Stromal cell of bone marrow (primary cell): Measurements from ENCODE around the gene HEPACAM2.
A peak's percentile ranks its signal among the peaks of the same experiment; 100 is the strongest.

ENCODE experiments used
- DNase-seq: peaks from one replicate; pipeline ENCODE4 v3.0.0-alpha.2; 2012; ENCODE audit warnings: low read depth

Gene HEPACAM2

DNA sequence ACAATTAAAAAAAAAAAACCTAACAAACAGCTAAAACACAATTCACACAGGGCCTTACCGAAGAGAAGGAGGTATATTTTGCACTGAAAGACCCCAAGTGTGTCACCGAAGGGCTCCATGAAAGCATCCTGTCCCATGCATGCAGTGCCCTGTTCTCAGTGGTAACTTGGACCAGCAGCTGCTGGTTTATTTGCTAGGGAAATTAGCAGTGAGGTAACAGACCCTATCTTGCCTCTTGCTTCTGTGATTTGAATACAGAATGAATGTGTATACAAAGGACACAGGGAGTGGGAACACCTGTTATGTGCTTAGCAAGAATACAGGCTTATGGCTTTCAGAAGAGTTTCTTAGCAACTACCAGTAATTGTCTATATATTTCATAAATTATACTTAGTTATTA lies at the start of gene HEPACAM2:
Gene HEPACAM2 (minus strand): TSS at position 160 of the 400 bp plus-strand sequence.
- DNase-seq, result no peak

DNA sequence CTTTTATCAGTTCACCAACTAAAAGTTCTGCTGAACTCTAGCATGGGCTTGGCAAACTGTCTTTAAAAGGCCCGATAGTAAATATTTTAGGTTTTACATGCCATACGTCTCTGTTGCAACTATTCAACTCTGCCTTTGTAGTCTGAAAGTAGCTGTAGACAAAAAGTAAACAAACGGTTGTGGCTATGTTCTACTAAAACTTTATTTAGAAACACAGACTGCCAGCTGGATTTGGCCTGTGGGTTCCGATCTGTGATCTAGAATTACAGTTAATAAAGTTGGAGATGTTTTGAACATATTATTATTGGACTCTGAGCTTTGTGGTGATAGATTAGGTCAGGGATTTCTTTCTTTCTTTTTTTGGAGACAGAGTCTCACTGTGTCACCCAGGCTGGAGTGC lies 39.0 kb upstream of the HEPACAM2 start:
- no peak for DNase-seq

DNA sequence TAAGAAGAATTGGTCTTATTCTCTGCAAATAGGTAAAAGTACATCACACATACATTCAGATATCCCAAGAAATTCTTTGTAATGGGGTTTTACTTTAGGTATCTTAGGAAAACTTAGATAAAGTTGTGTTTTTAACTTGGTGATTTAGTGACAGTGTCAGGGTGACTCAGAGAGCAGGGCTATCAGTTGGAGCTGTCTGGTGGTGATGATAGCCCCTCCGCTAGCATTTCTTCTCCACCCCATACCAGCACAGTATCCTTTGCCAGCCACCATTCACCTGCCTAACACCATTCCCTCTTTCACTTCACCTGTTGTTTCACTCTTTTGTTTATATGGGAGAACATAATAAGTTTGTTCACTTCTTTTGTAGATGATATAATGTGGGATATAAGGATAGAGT lies 36.3 kb upstream of the HEPACAM2 start:
- DNase-seq, result no peak

DNA sequence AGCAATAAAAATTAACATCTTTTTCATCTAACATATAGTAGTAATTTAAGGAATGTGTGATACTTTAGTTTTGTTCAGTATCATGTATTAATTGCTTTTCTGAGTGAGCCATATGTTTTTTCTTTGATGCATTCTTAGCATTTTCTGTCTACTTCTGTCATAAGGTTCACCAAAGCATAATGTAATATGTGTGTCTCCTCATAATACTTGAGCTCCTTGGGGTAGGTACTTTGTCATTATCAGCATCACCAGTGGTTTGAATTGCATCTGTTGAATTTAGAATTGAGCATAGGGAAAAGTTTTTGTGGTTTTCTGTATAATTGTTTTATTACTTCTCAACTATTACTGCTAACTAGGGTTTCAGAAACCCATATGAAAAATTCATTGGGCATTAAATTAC lies 32.4 kb upstream of the HEPACAM2 start:
- no peak for DNase-seq

DNA sequence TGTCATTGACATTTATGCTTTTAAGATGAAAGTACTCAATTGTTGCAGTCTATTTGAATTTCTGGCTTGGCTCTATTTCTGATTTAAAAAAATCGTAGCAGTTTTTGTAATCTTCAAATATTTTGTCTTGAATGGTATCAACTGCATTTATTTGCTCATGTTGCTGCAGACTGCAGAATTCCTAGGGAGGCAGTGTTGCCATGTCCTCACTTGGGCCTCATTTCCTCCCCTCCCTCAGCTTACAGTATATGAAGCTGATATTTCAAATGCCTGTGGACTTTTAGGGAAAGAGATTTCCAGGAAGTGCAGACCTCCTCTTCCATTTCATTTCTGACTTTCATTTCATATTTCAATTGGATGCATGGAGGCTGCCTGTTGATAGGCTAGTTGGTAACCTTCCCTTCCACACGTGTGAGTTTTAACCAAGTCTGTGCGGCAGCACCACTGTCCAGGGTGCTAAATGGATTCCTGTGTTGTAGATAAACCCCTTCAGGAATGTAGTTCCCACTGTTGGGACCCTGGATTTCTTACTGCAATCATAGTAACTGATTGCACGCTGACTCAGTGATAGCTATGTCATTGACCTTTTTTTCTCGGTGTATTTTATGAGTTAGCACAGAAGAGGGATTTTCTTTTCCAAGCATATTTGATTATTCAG lies 23.4 kb upstream of the HEPACAM2 start:
- no peak for DNase-seq

DNA sequence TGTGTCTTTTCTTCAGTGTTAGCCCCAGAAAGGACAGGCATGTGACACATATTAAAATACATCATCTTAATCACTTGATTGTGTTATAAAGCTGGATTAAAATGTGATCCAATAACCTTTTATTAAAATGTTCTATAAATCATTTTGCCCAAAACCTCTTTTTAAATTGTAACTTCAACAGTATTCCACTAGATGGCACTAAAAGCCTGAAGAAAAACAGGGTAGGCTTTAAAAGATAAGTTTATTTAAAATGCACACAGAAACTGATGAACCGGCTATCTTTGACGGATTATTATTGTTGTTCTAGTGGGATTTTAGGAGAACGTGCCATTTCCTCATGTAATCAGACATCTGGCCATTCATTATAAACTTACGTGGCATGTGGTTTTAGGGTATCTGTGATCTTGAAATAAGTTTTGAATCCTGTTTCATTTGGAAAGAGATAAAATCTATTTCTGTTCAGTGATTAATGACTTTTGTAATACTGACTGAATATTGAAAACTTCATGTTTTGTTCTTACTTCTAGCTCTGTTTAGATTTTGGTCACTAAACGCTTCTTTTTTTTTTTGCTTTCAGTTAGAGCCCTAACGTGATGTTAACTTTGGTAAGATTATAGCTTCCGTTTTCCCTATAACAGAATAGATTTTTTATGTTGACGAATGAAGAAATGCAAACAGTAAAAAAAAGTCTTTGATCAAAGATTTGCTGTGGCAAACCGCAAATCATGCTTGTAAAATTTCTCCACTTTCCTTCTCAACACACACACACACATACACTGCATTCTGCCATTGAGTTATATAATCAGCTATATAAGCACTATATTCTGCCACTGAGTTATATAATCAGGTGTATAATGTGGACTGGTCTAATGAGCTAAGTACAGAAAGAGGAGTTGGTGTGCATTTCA lies 19.5 kb upstream of the HEPACAM2 start:
- DNase-seq, result peak; percentile 12

DNA sequence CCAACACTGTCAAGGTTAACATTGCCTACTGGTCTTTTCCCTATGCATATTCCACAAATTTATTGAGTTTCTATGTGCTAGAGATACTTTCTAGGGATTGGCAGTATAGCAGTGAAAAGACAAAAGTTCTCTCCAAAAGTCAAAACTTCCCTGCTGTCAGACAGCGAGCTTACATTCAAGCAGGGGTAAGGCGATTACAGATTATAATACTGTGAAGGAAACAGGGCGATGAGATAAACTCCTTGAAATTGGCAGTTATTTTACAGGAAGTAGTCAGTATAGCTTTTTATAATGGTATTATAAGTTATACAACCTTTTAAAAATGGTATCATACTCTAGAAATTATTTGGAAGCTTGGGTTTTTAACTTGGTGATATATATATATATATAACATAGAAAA lies 15.8 kb upstream of the HEPACAM2 start:
- no peak for DNase-seq

DNA sequence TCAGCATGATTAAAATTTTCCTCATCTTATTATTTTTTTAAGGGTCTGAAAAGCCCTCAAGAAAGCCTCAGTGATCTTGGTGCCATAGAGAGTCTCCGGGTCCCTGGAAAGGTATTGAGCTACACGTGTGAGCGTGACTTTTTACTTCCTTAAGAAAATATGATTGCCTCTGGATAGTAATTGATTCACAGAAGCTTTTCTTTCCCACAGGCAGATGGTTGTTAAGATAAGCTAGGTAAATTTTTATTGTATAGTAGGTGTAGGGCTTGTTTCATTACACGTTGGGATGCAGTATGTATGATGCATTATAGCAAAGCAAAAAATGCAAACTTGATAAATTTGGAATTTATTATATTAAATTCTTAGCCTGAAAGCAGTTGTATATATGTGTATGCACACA lies 13.6 kb upstream of the HEPACAM2 start:
- no peak for DNase-seq

DNA sequence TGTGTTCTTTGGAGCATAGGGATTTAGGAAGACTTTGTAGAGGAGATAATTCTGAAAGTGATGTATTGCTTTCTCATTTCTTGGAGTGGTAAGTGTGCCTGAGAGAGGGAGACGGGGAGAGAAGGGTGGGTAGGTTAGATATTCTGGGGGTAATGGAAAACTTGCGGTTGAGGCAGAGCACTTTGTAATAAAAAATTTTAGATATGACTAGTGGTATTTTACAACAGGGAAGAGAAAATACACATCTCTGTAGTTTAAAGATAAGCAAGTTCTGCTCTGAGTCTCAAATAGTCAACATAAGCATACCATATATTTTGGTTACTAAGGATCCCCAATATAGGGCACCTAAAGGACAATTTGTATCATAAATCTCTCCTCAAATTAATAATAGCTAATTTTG lies 12.5 kb upstream of the HEPACAM2 start:
- no peak for DNase-seq

DNA sequence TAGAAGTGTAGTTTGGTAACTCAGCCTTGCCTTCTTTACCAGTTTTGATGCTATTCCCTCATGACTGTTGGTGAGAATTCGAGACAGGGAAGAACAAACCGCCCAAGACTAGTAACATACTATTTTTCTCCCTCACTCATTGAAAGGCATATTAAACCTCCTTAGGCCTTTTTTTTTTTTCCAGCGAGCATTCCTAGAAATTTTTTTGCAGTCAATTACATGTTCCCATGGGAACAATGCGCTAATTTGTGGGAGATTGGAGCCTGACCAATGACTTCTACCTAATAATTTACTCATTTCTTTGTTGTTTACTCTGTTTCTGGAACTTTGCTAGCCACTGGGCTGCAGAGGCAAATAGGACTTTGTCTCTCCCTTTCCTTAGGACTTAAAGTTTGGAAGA lies 11.9 kb upstream of the HEPACAM2 start:
- no peak for DNase-seq

DNA sequence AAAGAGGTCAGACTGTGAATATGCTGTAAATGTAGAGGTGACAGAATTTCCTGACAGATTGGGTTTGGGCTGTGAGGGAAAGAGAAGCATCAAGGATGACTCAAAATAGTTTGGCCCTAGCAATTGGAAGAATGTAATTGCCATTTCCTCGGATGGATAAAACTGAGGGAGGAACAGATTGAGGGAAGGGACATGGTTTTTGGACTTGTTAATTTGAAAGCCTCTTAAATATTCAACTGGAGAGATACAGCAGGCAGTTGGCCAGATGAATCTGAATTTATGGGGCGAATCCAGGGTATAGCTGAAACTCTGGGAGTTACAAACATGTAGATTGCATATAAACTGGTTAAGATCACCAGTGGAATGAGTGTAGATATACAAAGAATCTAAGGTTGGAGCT lies 9.3 kb upstream of the HEPACAM2 start:
- no peak for DNase-seq

DNA sequence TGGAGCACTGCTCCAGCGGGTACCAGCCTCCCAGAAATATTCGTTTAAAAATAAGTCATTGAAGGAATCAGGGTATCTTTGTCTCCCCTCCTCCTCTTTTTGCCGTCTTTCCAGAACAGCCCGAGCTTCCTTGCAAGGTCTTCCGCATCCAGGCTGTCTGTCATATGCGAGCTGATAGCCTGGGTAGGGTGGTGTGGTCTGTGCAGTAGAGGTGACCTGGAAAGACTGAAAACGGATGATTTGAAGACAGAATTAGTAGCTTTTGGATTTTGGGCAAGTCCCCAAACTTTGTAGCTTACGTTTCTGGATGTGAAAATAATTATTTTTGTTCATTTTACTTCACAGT lies 6.4 kb upstream of the HEPACAM2 start:
- no peak for DNase-seq

DNA sequence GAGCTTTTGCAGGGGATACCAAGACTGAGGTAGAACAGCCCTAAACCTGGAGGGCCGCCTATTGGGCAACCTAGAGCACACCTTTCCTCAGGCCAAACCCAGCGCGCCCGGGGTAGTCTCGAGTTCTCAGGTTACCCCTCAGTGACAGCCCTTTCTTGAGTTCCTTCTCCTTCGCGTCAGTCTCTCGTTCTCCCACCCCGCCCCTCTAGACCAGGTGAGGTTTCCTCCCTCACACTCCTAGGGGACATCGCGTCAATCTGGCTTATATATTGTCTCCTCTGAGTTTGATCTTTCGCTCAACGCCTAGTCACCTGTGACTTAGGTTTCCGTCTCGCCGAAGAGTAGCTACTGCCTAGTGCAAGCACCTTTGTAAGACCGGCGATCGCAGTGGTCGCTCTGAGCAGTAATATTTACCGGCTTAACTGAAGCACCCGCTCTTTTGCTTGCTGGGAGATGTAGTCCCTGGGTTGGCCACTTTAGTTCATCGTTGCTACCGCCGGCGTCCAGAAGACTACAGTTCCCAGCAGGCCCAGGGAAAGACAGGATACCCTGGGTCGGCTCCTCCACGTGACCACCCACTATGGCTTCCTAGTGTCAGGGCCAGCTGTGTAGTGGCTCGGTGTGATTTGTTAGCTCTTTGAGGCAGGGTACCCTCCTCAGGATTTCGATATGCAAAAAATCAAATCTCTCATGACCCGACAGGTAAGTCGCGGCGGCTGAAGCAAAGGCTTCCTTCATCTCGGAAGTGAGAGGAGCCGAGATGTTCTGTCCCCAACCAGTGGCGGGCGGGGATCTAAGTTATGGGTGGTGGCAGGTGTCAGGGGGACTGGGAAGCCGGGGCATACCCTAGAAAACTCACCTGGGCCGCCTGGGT lies 5.8 kb upstream of the HEPACAM2 start, which contains the start of gene VPS50:
Gene VPS50 (plus strand): TSS at position 568 of the 874 bp plus-strand sequence. CDS start 102 bp downstream, at position 670.
- DNase-seq, result peak; percentile 96

DNA sequence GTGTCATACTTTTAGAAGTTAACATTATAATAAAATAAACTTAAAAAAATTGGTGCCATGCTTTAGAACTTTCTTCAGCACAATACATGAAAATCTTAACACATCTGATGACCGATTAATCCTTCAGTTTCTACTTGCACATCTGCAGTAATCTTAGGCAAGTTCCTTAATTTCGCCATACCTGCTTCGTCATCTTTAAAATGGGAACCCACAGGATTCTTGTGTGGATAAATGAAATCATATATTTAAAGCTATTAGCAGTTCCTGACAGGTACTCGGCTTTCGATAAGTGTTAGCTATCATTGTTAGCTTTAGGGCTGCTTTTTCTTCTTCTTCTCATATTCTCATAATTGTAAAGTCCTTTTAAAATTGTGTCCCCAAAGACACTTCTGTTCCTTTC lies 5.0 kb upstream of the HEPACAM2 start:
- DNase-seq, result no peak

DNA sequence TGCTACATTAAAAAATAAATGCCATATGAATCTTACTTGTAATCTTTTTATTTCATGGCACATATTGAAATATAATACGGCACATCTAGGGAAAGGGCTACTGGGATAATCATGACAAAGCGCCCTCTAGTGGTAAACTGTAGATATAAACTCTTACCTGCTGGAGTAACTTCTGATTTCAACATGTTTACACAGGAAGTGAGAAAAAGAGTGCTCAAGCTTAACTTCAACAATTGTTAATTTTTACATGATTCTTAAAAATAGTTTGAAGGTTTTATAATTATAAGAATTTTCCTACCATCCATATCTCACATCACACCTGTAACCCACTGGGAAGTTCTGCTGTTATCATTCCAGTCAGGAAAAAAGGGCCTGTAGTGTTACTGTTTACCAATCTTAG lies 2.0 kb upstream of the HEPACAM2 start:
- peak; percentile 34 for DNase-seq

DNA sequence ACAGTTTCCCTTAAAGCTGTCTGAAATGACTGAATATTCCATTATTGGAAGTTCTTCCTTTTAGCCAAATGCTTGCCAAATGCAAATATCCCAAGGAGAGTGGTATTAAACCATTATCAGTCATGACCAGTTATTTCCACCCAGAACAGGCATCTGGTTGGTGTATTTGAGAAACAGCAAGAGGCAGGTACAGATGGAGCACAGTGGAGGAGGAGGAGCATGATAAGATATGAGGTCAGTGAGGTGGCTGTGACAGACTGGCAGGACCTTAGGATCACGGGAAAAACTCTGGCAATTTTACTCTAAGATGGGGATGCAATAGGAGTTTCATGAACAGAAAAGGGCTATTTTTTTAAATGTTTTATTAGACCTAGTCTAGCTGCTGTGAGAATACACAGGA lies 6.4 kb downstream of the HEPACAM2 start:
- no peak for DNase-seq

DNA sequence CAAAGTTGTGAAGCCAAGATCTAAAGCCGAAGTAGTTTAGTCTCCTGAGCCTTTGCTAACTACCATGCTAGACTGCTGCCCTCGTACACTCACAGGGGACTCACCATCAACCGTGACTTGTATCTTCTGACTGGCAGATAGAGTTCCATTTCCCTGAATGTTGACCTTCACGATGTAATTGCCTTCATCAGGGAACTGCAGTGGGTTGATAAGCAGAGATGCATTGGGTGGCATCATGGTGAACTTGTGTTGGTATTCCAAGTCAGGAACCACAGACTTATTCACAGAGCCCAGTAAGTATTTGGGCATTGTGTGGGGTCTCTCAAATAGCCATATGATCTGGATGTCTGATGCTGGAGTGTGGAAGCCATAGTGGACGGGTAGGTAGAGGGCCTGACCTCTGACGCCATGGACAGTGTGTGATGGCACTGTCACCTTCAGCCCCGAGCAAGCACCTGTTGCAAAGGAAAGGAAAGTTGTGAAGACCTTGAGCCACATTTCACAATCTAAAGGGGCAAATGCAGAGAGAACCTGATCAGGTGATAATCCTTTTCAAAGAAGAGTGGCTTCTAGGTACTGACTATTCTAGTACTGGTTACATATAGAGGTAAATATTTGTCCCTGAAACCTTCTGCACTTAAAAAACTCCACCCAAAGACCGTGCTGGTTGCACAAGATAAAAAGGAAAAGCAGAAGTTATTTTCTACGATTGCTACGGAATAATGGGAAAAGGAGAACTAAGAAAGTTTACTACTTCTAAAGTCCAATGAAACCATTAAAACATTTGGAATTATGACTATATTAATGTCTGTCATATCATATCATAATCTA lies 7.1 kb downstream of the HEPACAM2 start:
- DNase-seq, result no peak

DNA sequence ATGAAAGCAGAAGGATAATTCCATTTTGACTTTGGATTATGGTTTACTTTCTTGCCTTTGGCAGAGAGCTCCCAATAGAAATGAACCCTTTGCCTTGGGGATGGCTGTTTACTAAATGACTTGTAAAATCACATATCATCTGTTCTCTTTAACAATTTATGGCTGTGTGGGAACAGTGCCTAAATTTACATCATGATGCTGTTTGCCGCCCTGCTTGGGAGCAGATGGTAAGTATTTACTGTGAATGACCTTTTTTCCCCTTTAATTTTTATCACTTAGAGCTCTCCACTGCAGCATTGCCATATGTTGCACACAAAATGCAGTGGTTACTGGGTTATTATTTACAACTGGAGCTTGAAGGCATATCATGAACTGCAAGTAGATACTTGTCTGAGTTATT lies 13.4 kb downstream of the HEPACAM2 start:
- no peak for DNase-seq

DNA sequence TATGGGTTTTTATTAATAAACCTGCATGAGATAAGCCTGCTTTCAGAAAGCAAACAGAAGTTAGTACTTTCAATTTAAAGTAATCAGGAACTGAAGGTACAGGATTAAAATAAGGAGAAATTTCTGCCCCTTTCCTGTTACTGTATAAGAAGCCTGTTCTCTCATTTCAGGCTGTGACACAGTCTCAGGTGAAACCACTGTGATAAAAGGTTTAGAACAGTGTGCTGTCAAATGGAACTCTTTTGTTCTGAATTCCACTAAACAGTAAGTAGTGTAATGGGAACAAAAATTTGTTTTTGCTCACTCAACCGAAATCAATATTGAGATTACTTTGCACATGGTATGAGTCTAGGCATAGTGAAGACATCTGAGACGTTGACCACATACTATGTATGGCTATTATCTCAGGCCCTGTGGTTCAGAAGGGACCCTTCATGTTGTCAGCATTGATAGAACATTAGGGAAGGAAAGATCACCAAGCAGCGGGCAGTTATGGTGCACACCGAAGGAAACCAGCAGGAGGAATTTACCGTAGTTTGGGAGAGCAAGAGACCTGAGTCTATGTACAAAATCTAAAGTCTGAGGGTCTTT lies 14.9 kb downstream of the HEPACAM2 start:
- DNase-seq, result no peak

DNA sequence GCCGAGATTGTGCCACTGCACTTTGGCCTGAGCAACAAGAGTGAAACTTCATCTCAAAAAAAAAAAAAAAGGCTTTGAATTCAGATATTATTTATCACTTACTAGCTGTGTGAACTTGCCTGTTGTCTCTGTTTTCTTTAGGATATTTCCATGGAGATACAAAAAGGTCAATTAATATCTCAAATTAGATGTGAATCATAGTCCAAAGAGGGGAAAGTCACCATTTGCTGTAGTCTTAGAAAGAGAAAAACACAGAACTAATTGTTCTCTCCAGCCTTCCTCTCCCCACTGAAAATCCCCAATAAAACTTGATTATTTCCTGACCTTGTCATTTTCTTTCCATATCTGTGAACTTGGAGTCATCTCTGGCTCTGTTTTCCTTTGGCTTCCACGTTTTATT lies 21.2 kb downstream of the HEPACAM2 start:
- DNase-seq, result no peak

DNA sequence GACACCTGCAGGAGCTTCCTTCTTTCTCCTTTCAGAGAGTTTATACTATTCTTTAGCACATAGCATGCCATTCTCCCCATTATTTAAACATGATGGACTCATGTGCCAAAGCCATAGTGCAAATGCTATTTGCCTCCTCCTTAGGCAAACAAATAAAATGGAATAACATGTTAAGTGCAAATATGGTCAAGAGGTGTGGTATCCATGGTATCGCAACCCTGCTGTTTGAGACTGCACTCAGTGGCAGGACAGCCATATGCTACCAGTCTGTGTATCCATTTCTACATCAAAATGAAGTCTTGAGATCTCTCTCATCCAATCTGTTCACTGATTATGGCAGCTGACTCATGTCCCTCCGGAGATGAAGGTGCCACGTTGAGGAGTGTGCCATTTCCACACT lies 22.8 kb downstream of the HEPACAM2 start:
- DNase-seq, result no peak
